Limb (tissue), 2 donors: Measurements from ENCODE around the gene SYNDIG1.

Source experiments
- DNase-seq, 2 donors: peaks; one replicate each; pipeline ENCODE4 v3.0.0-alpha.2; 2016; ENCODE audit errors: extremely low spot score in 2 of 2

The SYNDIG1 gene

DNA sequence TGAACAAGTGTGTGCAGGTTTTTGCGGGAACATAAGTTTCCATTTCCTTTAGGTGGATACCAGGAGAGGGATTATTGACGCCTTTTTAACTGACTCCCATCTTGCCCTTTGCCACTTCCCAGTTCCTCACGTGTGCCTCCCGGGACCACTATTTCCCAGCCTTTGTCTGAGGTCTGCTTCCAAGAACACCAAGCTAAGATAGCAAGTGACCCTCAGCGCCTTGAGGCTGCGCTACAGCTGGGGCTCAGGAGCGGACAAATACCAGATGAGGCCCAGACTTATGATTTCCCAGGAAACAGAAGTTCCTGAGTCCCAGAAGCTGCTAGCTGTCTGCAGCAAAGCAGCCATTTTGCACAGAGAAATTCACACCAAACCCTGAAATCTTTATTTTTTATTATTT is 216.7 kb downstream of the SYNDIG1 start:
- DNase-seq = no peak

- DNase-seq = peak in 1 of 2 donors; percentile 11
Measured at GRCh38 chr20:24690408-24690807, 221.0 kb downstream of the SYNDIG1 start.

DNA sequence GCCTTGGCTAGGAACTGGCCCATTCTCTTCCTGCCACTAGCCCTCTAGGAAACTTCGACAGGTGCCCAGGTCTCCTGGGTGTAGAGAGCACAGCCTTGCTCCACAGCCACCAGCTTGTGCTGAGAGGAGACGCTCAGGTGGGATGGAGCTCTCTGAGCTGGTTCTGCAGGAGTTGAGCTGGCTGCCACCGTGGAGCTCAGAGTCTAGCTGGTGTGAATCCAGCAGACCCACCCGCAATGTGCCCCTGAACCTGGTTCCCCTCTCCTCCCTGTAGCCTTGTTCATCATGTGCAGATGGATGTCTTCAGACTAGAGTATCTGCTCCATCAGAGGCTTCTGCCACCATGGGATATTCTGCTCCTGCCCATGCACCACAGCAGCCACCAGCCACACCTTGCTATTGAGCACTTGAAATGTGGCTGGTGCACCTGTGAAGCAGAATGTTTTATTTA is 222.5 kb downstream of the SYNDIG1 start:
- peak in 1 of 2 donors; percentile 17 for DNase-seq

- peak in 1 of 2 donors; percentile 22 for DNase-seq
Measured at GRCh38 chr20:24692446-24693200, 223.2 kb downstream of the SYNDIG1 start.

DNA sequence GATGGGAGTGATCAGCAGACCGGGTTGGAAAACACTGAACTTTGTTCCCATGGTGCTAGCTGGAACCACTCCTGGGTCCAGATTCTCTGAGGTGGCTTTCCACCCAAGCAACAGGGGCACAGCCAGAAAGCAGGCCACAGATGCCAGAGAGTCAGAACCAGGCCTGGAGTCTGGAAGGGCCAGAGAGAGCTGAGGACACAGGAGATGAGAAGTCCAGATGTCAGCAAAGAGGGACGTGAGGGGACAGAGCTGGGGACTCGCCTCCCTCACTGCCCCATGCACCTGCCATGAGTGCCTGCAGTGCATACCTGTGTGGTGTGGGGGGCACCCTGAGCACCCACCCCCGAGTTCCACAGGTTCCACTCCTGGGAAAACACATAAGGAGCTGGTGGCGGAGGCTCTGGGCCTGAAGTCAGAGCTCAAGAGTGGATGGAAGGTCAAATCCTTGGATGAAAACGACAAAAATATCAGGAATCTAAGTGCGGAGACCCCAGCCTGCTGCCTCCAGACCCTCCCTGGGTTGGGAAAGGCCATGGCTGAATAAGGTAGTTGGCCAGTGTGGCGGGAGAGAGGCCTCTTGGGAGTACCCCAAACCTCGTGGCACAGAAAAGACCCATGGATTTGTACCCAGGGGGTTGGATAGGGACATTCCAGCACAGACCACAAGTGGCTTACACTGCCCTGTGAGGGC is 224.2 kb downstream of the SYNDIG1 start:
- peak in 1 of 2 donors; percentile 18 for DNase-seq

- peak in 1 of 2 donors; percentile 38 for DNase-seq
Measured at GRCh38 chr20:24694157-24694726, 224.8 kb downstream of the SYNDIG1 start.

DNA sequence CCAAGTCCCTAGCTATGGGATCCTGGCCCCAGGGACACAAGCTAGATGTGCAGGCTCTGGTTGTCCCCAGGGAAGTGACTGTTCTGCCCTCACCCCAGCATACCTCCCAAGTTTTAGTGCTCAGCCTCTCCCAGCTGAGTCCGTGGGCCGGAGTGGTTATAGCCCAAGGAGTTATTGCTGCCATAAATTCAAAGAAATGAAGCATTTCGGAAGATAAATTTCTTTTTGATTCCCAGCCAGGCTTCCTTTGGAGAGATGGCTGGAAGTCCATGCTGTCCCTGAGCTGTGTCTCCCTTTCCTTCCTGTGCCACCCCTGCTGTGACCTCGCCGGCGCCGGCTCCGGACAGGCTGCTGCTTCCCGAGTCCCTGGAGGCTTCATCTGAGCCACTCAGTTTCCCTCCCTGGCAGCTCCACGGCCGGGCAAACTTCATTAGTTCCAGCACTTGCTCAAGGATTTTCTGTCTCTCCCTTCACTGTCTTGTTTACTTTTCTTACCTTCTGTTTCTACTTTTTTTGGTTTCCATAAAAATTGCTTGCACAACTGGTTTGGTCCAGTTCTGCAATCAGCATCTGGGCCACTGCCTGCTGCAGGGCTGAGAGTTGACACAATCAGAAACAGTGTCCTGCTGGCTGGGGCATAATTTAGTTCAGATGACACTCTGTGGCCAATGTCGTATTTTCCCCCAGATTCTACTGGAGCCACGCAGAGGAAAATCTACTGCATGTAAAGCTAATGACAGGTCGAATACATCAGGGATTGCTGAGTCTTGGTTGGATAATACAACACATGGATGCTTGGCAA is 225.5 kb downstream of the SYNDIG1 start:
- peak; percentile 6 to 30 for DNase-seq

DNA sequence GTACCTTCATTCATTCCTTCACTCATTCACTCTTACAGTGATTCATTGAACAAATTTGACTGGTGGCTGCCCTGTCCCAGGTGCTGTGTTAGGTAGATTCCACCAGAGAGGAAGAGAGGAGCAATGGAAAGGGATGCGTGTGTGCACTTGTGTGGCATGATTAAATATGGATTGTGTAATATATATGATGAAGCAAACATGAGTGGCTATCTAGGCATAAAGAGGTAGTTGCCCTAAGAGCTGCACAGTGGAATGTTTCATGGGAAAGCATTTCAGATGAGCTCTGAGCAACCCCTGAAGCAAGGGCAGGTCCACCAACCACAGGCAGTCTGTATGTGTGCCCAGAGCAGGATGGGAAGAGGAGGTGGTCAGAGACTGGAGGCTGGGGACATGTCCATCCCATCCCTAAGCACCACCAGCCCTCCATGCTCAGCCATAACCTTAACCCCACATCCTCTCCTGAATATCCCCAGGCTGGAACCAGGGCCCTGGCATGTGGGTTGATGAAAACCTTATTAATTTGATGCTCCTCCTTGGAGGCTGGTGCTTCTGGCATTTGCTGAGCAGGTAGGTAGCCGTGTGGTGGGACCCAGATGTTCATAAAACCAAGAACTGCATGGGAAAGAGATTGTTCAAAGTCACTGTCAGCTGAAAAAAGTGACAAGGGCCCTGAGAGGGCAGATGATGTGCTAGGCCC is 226.2 kb downstream of the SYNDIG1 start:
- DNase-seq = peak in 1 of 2 donors; percentile 16

GRCh38 chr20:24696396-24696795 is 227.0 kb downstream of the SYNDIG1 start:
- DNase-seq = peak in 1 of 2 donors; percentile 17

- DNase-seq = peak in 1 of 2 donors; percentile 9
Measured at GRCh38 chr20:24697411-24697810, 228.0 kb downstream of the SYNDIG1 start.

GRCh38 chr20:24698189-24698588 is 228.8 kb downstream of the SYNDIG1 start:
- DNase-seq = peak in 1 of 2 donors; percentile 34

- no peak for DNase-seq
Measured at GRCh38 chr20:24698706-24699206, 229.3 kb downstream of the SYNDIG1 start.

DNA sequence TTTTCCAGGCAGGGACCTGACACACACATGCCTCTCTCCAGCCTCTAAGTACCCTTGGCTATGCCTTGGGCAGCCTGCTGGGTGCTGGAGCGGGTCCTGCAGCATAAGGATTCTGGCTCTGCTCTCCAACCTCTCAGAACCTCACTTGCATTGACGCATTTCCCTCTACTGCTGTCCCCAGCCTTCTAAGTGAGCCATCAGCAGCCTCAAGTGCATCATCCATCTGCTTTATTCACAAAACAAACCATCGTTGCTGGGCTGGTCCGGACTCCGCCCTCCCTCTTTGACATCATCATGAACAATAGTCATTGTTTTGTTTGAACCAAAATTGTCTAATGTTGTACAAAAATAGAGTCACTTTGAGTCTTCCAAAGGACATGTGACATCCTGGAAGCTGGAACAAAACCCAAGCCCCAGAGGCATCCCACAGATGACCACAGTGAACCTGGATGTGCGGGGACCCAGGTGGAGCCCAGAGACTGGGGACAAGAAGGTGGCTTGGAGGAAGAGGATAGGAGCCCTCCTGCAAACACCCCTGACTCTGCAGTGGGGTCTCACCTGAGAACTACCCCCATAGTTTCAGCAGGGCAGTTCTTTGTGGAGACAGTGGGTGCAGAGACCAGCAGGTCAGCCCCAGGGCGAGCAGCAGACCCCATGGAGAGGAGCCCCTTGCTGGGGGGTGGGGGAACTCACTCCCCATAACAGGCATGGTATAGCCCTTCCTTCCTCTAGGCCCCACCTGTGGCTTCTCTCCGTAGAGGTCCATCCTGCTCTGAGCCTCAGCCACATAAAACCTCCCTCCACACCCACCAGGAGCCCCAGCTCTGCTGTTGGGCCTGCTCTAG is 230.1 kb downstream of the SYNDIG1 start:
- peak in 1 of 2 donors; percentile 20 for DNase-seq

DNA sequence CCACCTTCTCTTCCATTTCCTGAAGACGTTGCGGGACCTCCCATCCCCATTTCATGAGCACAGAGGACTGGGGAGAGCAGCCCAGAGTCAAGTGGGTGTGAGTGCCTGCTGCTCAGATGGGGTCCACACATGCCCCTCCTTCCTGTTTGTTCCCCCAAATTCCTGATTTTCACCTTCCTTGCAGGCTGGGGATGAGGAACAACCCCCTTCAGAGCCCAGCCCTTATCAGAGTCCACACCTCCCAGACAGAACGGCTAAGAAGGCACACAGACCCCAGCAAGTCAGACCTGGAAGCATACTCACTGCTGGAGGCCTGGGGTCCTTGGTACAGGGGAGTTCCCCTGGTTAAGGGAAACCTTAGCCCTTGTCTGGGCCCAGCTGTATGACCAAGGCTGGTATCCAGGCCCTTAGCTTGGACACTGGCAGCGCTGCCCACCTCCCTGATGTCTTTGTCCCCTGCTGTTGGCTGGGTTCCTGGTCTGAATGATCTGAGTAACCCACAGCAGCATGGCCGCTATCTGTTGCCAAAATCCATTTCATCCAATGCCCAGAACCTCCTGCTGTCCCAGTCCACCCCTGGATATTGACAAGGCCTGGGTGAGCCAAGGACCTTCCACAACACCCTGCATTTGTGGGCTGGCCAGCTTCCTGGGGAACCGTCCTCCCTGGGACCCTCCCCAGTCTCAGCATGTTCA is 230.9 kb downstream of the SYNDIG1 start:
- peak in 1 of 2 donors; percentile 18 for DNase-seq

- DNase-seq = no peak
Measured at GRCh38 chr20:24701027-24701426, 231.6 kb downstream of the SYNDIG1 start.

DNA sequence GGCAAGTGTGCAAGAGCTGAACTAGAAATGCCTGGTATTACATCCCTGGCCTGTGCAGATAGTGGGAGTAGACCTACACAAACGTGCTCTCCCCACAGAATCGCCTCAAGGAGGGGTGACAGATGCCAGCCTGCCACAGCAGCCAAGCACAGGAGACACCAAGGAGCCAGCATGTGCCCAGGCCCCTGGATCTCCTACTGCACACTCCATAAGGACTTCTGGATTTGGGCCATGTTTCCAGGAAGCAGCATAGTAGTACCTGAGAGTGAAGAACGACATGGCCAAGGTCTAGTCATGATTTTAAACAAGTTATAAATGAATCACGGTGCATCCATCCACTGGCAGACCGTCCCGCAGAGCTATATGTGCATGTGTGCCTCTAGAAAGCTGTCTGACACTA is 232.2 kb downstream of the SYNDIG1 start:
- DNase-seq = no peak

DNA sequence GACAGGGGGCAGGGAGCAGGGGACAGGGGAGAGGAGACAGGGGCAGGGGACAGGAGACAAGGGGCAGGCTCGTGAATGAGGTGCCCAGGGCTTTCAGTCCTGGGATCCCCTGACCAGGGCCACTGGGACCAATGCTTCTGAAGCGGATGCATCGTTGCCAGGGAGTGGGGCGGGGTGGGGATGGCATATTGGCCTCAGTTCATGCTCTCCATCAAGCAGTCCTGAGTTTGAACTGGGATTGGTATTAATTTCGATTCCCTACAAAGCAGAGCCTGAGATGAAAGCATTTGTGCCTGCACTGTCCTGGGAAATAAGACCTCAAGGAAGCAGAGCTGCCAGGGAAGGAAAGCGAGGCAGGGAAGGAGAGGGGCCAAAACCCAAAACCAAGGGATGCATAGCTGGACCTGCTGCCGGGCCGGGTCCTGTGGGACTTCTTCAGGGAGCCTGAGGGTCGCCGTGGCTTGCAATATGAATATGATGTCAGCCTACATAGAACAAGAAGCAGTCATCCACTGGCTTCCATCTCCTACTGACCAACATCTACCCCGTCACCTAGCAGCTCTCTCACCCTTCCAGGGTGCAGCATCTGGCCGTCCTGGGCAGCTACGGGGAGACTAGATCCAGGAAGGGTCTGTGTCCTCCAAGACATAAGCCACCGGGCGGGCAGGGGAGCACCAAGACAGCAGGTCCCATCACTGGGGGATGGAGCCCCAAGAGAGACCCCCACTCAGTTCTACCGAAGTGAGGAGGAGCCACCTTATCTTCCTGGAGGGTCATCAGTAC is 233.3 kb downstream of the SYNDIG1 start:
- DNase-seq = no peak

GRCh38 chr20:24703284-24703610 is 233.8 kb downstream of the SYNDIG1 start:
- DNase-seq = no peak

DNA sequence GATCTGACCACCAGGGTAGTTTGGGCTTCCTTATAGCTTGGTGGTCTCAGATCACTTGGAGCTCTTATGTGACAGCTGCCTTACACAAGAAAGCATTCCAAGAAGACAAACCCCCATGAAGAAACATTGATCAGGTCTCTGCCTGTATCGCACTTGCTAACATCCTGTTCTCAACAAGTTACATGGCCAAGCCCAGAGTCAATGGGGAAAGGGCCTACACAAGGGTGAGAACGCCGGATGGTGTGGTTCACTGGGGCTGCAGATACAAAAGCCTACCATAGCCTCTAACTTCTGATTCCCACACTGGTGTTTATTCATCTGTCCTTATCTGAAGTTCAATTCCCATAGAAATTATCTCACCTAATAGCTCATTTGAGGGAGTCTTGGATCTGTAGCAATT is 235.5 kb downstream of the SYNDIG1 start:
- no peak for DNase-seq
